Neural cell (in vitro differentiated cells): ENCODE measurements around the gene LDB2. TPM values are rescaled to one million over a fixed set of nuclear protein-coding genes. Genes with fewer than 3 reads are reported as not detected.

Source experiments
- H2AFZ ChIP-seq: fragments of 200-600, 300-800 bp; sonication (generic), shearing (Covaris generic); 2 replicates; pipeline ENCODE4 v1.6.0; 2014; ENCODE audit warnings: low read depth, mild to moderate bottlenecking, antibody characterized with exemption, low read length, moderate library complexity
- H3F3A ChIP-seq: fragments of 200-600 bp; shearing (Covaris generic); 2 replicates; pipeline ENCODE4 v1.6.1; 2016; ENCODE audit warnings: mild to moderate bottlenecking, moderate library complexity, mixed read lengths, antibody characterized with exemption, low read length; ENCODE audit not compliant: insufficient read depth, poor library complexity, severe bottlenecking
- H3K27ac ChIP-seq: fragments of 200-600, 300-800 bp; sonication (generic), shearing (Covaris generic); 2 replicates; pipeline ENCODE4 v1.5.1; 2014; ENCODE audit warnings: mild to moderate bottlenecking, low read length, moderate library complexity
- H3K27me3 ChIP-seq: fragments of 300-800, 200-600 bp; sonication (generic), shearing (Covaris generic); 2 replicates; pipeline ENCODE4 v1.6.0; 2014; ENCODE audit warnings: mild to moderate bottlenecking, low read depth, low read length, moderate library complexity; ENCODE audit not compliant: insufficient read depth
- H3K36me3 ChIP-seq: fragments of 300-800, 200-600 bp; sonication (generic), shearing (Covaris generic); 2 replicates; pipeline ENCODE4 v1.5.1; 2014; ENCODE audit warnings: mild to moderate bottlenecking, antibody characterized with exemption, low read length, moderate library complexity; ENCODE audit not compliant: insufficient read depth
- H3K4me2 ChIP-seq: fragments of 300-800, 200-600 bp; sonication (generic), shearing (Covaris generic); 2 replicates; pipeline ENCODE4 v1.6.0; 2014; ENCODE audit warnings: mild to moderate bottlenecking, low read length
- H3K4me3 ChIP-seq: fragments of 300-800, 200-600 bp; sonication (generic), shearing (Covaris generic); 2 replicates; pipeline ENCODE4 v1.5.1; 2014; ENCODE audit warnings: mild to moderate bottlenecking, low read length, moderate library complexity
- H3K79me2 ChIP-seq: fragments of 200-600 bp; shearing (Covaris generic); replicated peaks from 2 replicates; pipeline ENCODE4 v1.6.0; 2014; ENCODE audit warnings: mild to moderate bottlenecking, low read length, moderate library complexity; ENCODE audit not compliant: insufficient read depth
- H3K9ac ChIP-seq: fragments of 300-800, 200-600 bp; sonication (generic), shearing (Covaris generic); 2 replicates; pipeline ENCODE4 v1.6.1; 2016; ENCODE audit warnings: mild to moderate bottlenecking, low read length, mixed read lengths
- H3K9me2 ChIP-seq: fragments of 200-600 bp; shearing (Covaris generic); 2 replicates; pipeline ENCODE4 v1.6.1; 2016; ENCODE audit warnings: mild to moderate bottlenecking, low read length, mixed read lengths; ENCODE audit not compliant: insufficient read depth
- H3K9me3 ChIP-seq: fragments of 200-600, 300-800 bp; sonication (generic), shearing (Covaris generic); 2 replicates; pipeline ENCODE4 v1.6.1; 2016; ENCODE audit warnings: mild to moderate bottlenecking, mixed run types, low read length, moderate library complexity, mixed read lengths
- H4K20me1 ChIP-seq: fragments of 200-600 bp; shearing (Covaris generic); 2 replicates; pipeline ENCODE4 v1.6.1; 2016; ENCODE audit warnings: mild to moderate bottlenecking, mixed run types; ENCODE audit not compliant: insufficient read depth
- EP300 ChIP-seq: fragments of 450-650 bp; conservative IDR thresholded peaks from 2 replicates; pipeline ENCODE4 v1.6.1; 2014; ENCODE audit warnings: antibody characterized with exemption, mild to moderate bottlenecking, moderate library complexity; ENCODE audit not compliant: poor library complexity, severe bottlenecking
- EZH2 ChIP-seq: fragments of 200-600, 300-800 bp; shearing (Covaris generic), sonication (generic); IDR thresholded peaks from 2 replicates; pipeline ENCODE4 v1.6.1; 2014; ENCODE audit warnings: antibody characterized with exemption, low read length, borderline replicate concordance, mild to moderate bottlenecking; ENCODE audit not compliant: insufficient read depth, poor library complexity, severe bottlenecking
- MXI1 ChIP-seq: fragments of 450-650 bp; conservative IDR thresholded peaks from 2 replicates; pipeline ENCODE4 v1.6.1; 2014; ENCODE audit warnings: antibody characterized with exemption, mild to moderate bottlenecking; ENCODE audit not compliant: poor library complexity, severe bottlenecking
- POLR2AphosphoS5 ChIP-seq: IDR thresholded peaks from 2 replicates; pipeline ENCODE4 v1.6.1; 2012
- RAD21 ChIP-seq: fragments of 450-650 bp; conservative IDR thresholded peaks from 2 replicates; pipeline ENCODE4 v1.6.1; 2014; ENCODE audit warnings: antibody characterized with exemption, mild to moderate bottlenecking, moderate library complexity
- SMC3 ChIP-seq: fragments of 450-650 bp; conservative IDR thresholded peaks from 2 replicates; pipeline ENCODE4 v1.6.1; 2014; ENCODE audit warnings: antibody characterized with exemption, mild to moderate bottlenecking, moderate library complexity; ENCODE audit not compliant: poor library complexity
- TAF1 ChIP-seq: IDR thresholded peaks from 2 replicates; pipeline ENCODE4 v1.6.1; 2012; ENCODE audit warnings: low read depth
- polyA plus RNA-seq: library from polyadenylated mRNA; depleted of rRNA; stranded (reverse); fragments of >200 nt; gene quantifications from 2 replicates; pipeline ENCODE4 v1.2.3, GENCODE V29; 2014
- TF ChIP-seq, protein P1 (sequence below): fragments of 450-650 bp; IDR thresholded peaks from 2 replicates; pipeline ENCODE4 v1.5.1; 2014; ENCODE audit warnings: antibody characterized with exemption, mild to moderate bottlenecking, moderate library complexity; ENCODE audit not compliant: poor library complexity, severe bottlenecking
- TF ChIP-seq, protein P2 (sequence below): IDR thresholded peaks from 2 replicates; pipeline ENCODE4 v1.6.1; 2012; ENCODE audit warnings: borderline replicate concordance

Gene LDB2
- polyA plus RNA-seq, 1 donor from 2014 or later: 58.9 TPM

DNA sequence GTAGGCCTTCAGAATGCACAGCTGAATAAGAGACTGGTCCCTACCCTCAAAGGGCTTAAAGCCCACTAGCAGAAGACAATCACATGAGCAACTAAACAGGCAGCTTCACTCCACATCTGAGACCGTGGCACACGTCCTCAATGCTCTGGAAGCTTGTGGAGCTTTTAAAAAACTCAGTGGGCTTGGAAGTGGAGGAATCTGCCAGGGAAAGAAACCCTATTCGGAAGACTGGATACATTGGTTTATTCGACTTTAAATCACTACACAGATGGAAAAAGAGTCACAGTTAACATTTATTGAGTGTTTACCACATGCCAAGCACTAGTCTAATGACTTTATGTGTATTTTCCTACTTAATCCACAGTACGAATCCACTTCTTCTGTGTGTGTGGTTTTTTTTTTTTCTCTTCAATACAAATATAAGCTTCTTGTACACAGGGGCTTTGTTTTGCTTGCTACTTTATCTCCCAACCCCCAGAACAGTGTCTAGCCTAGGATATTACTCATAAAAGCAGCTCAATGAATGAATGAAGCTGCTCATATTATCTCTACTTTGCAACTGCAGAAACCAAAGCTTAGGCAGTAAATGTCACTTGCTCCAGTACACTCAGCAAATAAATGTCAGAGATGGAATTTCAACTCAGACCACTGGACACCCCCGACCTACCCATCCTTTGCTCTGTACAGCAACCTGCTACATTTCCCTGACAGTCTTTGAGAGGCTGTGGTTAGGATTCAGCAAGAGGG is 137.7 kb downstream of the LDB2 start:
- Histone ChIP-seq H3F3A (peaks cover 6% of the 10 kb centered on the region), H3K36me3 (no peaks in the 10 kb centered on the region), H3K4me2 (no peak overlapping the region), H2AFZ (no peak overlapping the region), H3K9ac (no peak overlapping the region), H3K27me3 (no peaks in the 10 kb centered on the region), H3K4me3 (no peak overlapping the region), H3K27ac (no peak overlapping the region), H3K79me2 (no peaks in the 10 kb centered on the region), H3K9me3 (no peaks in the 10 kb centered on the region), H4K20me1 (no peaks in the 10 kb centered on the region), H3K9me2 (no peaks in the 10 kb centered on the region)
- TF ChIP-seq TAF1 (no peak), RAD21 (no peak), SMC3 (no peak), POLR2AphosphoS5 (no peak), EP300 (no peak), EZH2 (no peak), MXI1 (no peak)
- TF ChIP-seq, protein P1, sequence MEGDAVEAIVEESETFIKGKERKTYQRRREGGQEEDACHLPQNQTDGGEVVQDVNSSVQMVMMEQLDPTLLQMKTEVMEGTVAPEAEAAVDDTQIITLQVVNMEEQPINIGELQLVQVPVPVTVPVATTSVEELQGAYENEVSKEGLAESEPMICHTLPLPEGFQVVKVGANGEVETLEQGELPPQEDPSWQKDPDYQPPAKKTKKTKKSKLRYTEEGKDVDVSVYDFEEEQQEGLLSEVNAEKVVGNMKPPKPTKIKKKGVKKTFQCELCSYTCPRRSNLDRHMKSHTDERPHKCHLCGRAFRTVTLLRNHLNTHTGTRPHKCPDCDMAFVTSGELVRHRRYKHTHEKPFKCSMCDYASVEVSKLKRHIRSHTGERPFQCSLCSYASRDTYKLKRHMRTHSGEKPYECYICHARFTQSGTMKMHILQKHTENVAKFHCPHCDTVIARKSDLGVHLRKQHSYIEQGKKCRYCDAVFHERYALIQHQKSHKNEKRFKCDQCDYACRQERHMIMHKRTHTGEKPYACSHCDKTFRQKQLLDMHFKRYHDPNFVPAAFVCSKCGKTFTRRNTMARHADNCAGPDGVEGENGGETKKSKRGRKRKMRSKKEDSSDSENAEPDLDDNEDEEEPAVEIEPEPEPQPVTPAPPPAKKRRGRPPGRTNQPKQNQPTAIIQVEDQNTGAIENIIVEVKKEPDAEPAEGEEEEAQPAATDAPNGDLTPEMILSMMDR: no peak
- TF ChIP-seq, protein P2, sequence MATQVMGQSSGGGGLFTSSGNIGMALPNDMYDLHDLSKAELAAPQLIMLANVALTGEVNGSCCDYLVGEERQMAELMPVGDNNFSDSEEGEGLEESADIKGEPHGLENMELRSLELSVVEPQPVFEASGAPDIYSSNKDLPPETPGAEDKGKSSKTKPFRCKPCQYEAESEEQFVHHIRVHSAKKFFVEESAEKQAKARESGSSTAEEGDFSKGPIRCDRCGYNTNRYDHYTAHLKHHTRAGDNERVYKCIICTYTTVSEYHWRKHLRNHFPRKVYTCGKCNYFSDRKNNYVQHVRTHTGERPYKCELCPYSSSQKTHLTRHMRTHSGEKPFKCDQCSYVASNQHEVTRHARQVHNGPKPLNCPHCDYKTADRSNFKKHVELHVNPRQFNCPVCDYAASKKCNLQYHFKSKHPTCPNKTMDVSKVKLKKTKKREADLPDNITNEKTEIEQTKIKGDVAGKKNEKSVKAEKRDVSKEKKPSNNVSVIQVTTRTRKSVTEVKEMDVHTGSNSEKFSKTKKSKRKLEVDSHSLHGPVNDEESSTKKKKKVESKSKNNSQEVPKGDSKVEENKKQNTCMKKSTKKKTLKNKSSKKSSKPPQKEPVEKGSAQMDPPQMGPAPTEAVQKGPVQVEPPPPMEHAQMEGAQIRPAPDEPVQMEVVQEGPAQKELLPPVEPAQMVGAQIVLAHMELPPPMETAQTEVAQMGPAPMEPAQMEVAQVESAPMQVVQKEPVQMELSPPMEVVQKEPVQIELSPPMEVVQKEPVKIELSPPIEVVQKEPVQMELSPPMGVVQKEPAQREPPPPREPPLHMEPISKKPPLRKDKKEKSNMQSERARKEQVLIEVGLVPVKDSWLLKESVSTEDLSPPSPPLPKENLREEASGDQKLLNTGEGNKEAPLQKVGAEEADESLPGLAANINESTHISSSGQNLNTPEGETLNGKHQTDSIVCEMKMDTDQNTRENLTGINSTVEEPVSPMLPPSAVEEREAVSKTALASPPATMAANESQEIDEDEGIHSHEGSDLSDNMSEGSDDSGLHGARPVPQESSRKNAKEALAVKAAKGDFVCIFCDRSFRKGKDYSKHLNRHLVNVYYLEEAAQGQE: no peak

DNA sequence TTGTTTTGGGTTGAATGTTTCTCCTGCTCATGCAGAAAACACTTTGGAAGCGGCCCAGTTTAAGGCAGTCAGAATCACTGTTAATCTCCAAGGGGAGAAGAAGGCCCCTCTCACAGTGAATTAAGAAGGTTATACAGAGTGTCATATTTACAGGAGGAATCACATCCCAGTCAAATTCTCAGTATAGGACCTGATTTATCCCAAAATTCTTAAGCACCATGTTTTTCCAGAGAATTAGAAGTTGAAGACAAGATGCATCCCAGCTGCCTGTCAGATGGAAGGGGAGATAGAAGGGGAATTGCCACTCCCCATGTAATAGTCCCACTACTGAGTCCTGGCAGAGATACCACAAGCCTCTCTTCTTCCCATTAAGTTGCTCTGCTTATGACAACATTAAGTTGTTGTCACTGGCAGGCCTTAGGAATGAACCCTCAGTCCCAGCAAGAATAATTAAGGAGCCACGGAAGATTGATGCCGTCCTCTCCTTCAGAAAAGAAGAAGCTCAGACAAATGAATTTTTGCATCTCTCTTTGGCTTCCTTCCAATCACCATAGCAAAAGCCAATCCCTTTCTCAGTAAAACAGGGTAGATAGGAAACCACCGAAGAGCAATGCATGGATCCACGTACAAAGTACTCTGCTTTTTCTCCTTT is 138.4 kb downstream of the LDB2 start:
- H3K4me2 ChIP-seq: no peak overlapping the region
- no peak overlapping the region for H2AFZ ChIP-seq
- H3F3A ChIP-seq: peaks cover 6% of the 10 kb centered on the region
- no peaks in the 10 kb centered on the region for H3K9me2 ChIP-seq
- peak overlapping the region; percentile 93 for H3K27ac ChIP-seq
- no peak overlapping the region for H3K9ac ChIP-seq
- no peak overlapping the region for H3K4me3 ChIP-seq
- no peaks in the 10 kb centered on the region for H3K27me3 ChIP-seq
- H3K9me3 ChIP-seq: no peaks in the 10 kb centered on the region
- TF ChIP-seq POLR2AphosphoS5: no peak
- TF ChIP-seq, protein P1: no peak
- no peak for TF ChIP-seq EP300
- TF ChIP-seq SMC3: no peak
- no peak for TF ChIP-seq EZH2
- TF ChIP-seq RAD21: no peak
- no peak for TF ChIP-seq TAF1
- TF ChIP-seq MXI1: no peak
- TF ChIP-seq, protein P2: no peak
- no peaks in the 10 kb centered on the region for H4K20me1 ChIP-seq
- no peaks in the 10 kb centered on the region for H3K79me2 ChIP-seq
- H3K36me3 ChIP-seq: no peaks in the 10 kb centered on the region
